C4-2B (cell line): ENCODE data around the gene ZFX.

Experiments used
- H3K27ac ChIP-seq: fragments of 450-650 bp; 2 replicates; pipeline ENCODE4 v1.5.1; 2017
- ZFX ChIP-seq: fragments of 450-650 bp; IDR thresholded peaks from 2 replicates; pipeline ENCODE4 v1.6.1; 2017
- TF ChIP-seq, protein P1 (sequence below): fragments of 450-650 bp; conservative IDR thresholded peaks from 2 replicates; pipeline ENCODE4 v1.5.1; 2017; ENCODE audit warnings: mild to moderate bottlenecking

The ZFX gene

GRCh38 chrX:24204331-24204730 lies 54.8 kb downstream of the ZFX start:
- TF ChIP-seq, protein P1, sequence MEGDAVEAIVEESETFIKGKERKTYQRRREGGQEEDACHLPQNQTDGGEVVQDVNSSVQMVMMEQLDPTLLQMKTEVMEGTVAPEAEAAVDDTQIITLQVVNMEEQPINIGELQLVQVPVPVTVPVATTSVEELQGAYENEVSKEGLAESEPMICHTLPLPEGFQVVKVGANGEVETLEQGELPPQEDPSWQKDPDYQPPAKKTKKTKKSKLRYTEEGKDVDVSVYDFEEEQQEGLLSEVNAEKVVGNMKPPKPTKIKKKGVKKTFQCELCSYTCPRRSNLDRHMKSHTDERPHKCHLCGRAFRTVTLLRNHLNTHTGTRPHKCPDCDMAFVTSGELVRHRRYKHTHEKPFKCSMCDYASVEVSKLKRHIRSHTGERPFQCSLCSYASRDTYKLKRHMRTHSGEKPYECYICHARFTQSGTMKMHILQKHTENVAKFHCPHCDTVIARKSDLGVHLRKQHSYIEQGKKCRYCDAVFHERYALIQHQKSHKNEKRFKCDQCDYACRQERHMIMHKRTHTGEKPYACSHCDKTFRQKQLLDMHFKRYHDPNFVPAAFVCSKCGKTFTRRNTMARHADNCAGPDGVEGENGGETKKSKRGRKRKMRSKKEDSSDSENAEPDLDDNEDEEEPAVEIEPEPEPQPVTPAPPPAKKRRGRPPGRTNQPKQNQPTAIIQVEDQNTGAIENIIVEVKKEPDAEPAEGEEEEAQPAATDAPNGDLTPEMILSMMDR = no peak
- TF ChIP-seq ZFX = no peak
- no peak overlapping the region for H3K27ac ChIP-seq

DNA sequence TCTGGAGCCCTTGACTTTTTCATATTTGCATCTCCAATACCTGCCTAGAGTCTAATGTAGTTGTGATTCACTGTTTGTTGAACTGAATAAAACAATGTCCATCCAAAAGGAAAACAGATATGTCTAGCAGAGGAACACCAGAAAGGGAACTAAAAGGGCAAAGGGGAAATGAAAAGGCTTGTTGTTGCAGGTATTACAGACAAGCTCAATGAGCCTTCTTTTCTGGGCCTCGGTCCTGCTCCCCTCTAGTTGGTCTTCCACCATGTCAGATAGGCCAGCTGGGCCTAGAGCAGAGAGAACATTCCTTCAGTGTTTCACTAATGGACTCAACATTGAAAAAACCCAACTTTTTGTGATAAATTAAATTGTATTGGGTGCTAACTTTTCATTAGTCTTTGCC lies 55.4 kb downstream of the ZFX start:
- TF ChIP-seq, protein P1 = no peak
- no peak for TF ChIP-seq ZFX
- no peak overlapping the region for H3K27ac ChIP-seq

DNA sequence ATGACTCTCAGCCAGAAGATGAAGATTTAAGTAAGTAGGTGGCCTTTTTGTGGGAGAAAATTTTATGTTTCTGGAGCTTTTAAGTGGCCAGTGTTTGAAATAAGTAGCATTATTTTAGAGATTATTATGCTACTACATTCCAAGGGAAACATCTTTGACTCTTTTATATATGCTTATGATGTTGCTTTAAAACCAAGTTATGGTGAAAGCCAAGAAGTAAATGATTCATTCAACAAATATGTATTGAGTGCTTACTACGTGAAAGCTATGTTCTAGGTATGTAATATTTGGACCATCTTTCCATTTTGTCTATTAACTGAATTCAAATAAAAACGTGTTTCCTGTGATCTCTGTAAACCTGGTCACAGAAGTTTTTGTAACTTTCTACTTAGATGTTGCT lies 58.3 kb downstream of the ZFX start:
- no peak overlapping the region for H3K27ac ChIP-seq
- no peak for TF ChIP-seq ZFX
- TF ChIP-seq, protein P1 = no peak

- TF ChIP-seq, protein P1 = no peak
- TF ChIP-seq ZFX = no peak
- H3K27ac ChIP-seq = no peak overlapping the region
These were observed 59.1 kb downstream of the ZFX start for GRCh38 chrX:24208496-24209240.

- no peak overlapping the region for H3K27ac ChIP-seq
- TF ChIP-seq, protein P1 = no peak
- no peak for TF ChIP-seq ZFX
These were observed 60.7 kb downstream of the ZFX start for GRCh38 chrX:24210190-24210589.

DNA sequence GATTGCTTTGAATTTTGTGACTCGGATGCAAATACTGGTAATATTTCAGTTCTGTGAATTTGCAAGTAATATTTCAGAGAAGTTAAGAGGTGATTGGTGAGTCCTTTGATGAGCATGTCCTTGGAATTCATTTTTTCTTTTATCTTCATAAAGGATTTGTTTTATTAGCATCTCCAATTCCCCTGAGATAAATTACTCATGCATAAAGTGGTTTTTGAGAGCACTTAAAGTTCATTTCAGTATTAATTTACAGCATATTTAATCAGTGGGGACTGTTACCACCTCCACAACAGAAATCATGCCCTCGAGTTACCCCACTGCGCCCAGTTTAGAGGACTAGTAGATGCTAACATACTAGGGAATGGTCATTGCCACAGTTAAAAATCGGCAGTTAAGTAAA lies 65.0 kb downstream of the ZFX start:
- TF ChIP-seq, protein P1 = no peak
- no peak for TF ChIP-seq ZFX
- no peak overlapping the region for H3K27ac ChIP-seq

DNA sequence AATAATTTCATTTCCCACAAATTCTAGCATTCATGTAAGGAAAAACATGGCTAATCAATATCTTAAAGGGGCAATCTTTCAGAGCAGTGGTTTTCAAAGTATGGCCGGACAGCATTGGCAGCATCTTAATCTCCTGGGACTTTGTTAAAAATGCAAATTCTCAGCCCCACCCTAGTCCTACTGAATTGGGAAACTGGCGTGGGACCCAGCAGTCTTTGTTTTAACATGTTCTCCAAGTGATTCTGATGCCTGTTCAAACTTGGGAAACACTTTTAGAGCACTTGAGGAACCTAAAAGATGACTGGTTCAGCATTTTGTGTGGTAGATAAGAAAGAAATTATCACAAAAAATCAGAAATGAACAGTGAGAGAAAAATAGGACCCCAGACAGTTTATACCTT lies 65.7 kb downstream of the ZFX start:
- TF ChIP-seq ZFX = no peak
- TF ChIP-seq, protein P1 = no peak
- H3K27ac ChIP-seq = no peak overlapping the region
